NCI-H510A treated with DMSO at 0.1 percent for 48 hours (cell line): Measurements from ENCODE around the gene RMDN3.
A peak's percentile ranks its signal among the peaks of the same experiment; 100 is the strongest.

Experiments used
- DNase-seq: peaks from one replicate; lab custom pipeline; 2025; lab: John Stamatoyannopoulos, UW

RMDN3 gene

DNA sequence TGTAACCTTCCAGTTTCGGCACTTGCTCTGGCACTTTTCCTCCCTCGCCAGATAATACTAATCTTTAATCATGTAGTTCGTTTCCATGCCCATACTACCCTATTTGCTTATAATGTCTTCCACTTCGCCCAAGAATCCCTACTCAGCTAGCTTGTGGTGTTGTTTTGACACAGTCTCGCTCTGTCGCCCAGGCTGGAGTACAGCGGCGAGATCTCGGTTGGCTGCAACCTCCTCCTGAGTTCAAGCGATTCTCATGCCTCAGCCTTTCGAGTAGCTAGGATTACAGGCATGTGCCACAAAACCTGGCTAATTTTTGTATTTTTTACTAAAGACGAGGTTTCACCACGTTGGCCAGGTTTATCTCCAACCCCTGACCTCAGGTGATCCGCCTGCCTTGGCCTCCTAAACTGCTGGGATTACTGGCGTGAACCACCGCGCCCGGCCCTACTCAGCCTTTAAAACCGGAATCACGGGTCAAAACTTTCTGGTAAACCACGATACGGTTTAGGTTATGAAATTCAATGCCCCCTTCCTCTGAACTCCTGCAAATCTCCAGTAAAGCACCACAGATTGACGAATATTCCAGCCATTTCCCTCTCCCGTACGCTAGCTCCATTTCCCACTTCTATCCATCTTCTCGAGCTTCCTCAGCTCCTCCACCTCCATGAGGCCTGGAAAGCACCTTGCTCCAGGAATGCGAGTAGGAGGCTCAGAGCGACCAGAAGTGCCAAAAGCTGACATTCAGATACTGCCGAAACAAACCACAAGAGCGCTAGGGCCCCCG, 61.0 kb downstream of the RMDN3 start:
- peak; percentile 32 for DNase-seq

DNA sequence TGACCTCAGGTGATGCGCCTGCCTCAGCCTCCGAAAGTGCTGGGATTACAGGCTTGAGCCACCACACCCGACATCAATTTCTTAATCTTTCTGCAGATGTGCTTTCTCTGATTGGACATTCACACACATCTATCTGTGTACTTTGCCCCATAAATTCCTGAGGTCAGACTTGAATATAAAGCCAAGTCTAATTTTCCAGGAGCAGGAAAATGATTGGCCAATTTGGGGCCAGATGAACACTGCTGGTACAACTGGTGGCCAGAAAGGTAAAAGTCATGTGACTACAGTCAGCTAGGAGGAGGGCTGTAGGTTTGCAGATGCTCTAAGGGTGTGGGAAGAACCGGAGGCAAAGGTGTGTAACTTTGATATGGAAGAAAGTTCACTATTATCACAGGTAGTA, 63.3 kb downstream of the RMDN3 start:
- DNase-seq, result no peak

DNA sequence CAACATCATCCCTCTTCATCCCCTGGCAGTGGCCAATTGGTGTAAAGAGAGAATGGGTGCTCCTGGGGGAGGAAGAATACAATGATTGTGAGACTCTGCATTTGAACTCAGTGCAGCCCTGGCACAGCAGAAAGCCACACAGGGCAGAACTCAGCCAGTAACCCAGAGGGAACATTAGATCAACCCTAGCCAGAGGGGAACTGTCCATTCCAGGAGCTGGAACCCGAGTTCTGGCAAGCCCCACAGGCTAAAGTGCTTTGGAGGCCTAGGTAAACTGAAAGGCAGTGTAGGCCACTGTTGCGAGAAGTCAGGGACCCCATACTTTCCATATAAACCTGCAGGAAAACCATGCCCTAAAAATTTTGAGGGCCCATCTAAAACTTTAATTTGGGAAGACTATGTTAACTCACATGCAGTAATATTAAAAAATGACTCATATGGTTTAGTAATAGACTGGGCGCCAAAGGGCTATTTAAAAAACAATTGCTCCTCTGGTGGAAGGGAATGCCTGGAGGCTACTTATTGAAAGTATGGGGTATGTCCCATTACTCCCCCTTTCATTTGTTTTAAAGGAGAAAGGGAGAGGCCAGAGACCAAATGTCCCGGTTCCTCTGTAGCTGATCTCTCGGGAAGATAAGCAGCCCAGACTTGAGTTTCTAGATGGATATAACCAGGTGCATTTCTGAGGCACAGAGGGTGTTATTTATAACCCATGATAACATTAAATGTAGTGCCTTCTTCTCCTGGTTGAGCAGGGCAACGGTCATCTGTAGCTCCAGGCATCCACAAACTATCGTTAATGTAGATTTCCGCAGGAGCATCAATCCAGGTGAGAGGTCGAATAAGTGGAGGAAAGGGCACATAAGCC, 65.9 kb downstream of the RMDN3 start:
- no peak for DNase-seq
